ENCODE results near the gene NINJ1. TPM values are rescaled to one million over a fixed set of nuclear protein-coding genes. Genes with fewer than 3 reads are reported as not detected.

NINJ1 gene
- total RNA-seq, 4 donors from 2014 or later, result 64.6 to 113 (median 94.8) TPM

GRCh38 chr9:93178851-93179786 is 45.1 kb upstream of the NINJ1 start:
- TF ChIP-seq CTCF (IDR thresholded peaks at IDR 0.05), result no peak
- no peak for TF ChIP-seq POLR2A (IDR thresholded peaks at IDR 0.05)
- 91% methylated on average over 22 of the region's 22 CpGs for WGBS, 2 donors
- DNase-seq (ENCODE audit: low spot score in 2 of 2), result no peak
- intact Hi-C loops (cut with DNase I; ENCODE audit: low total_unique reads), result no loop called here
- no peak overlapping the region for H3K4me3 ChIP-seq (ENCODE audit: low read depth, poor library complexity, severe bottlenecking)

GRCh38 chr9:93177676-93178075 is 43.6 kb upstream of the NINJ1 start:
- no peak for DNase-seq (ENCODE audit: low spot score in 2 of 2)
- H3K4me3 ChIP-seq (ENCODE audit: low read depth, poor library complexity, severe bottlenecking), result no peak overlapping the region
- intact Hi-C loops (cut with DNase I; ENCODE audit: low total_unique reads), result no loop called here
- 65 to 66% methylated on average over 6 of the region's 6 CpGs for WGBS, 2 donors
- no peak for TF ChIP-seq POLR2A (IDR thresholded peaks at IDR 0.05)
- no peak for TF ChIP-seq CTCF (IDR thresholded peaks at IDR 0.05)

- intact Hi-C loops (cut with DNase I; ENCODE audit: low total_unique reads), result no loop called here
- WGBS, 2 donors, result 57 to 84% methylated on average over 3 of the region's 3 CpGs
- TF ChIP-seq CTCF (IDR thresholded peaks at IDR 0.05), result no peak
- TF ChIP-seq POLR2A (IDR thresholded peaks at IDR 0.05), result no peak
- no peak for DNase-seq (ENCODE audit: low spot score in 2 of 2)
- no peak overlapping the region for H3K4me3 ChIP-seq (ENCODE audit: low read depth, poor library complexity, severe bottlenecking)
Measured at GRCh38 chr9:93174976-93175375, 40.9 kb upstream of the NINJ1 start.

GRCh38 chr9:93173365-93174051 is 39.5 kb upstream of the NINJ1 start:
- intact Hi-C loops (cut with DNase I; ENCODE audit: low total_unique reads), result no loop called here
- DNase-seq (ENCODE audit: low spot score in 2 of 2), result no peak
- no peak for TF ChIP-seq CTCF (IDR thresholded peaks at IDR 0.05)
- no peak for TF ChIP-seq POLR2A (IDR thresholded peaks at IDR 0.05)
- H3K4me3 ChIP-seq (ENCODE audit: low read depth, poor library complexity, severe bottlenecking), result no peak overlapping the region
- WGBS, 2 donors, result 78 to 83% methylated on average over 12 of the region's 12 CpGs

GRCh38 chr9:93172666-93173364 is 38.8 kb upstream of the NINJ1 start:
- intact Hi-C loops (cut with DNase I; ENCODE audit: low total_unique reads), result no loop called here
- TF ChIP-seq POLR2A (IDR thresholded peaks at IDR 0.05) (no peak), CTCF (IDR thresholded peaks at IDR 0.05) (no peak)
- 73 to 79% methylated on average over 16 to 20 of the region's 20 CpGs for WGBS, 2 donors
- no peak overlapping the region for H3K4me3 ChIP-seq (ENCODE audit: low read depth, poor library complexity, severe bottlenecking)
- DNase-seq (ENCODE audit: low spot score in 2 of 2), result no peak

Data from lower leg skin (tissue), 4 donors.